Parathyroid adenoma (tissue), 2 donors: ENCODE data around the gene CCDC192.

Experiments
- H2AFZ ChIP-seq: fragments of 300-600 bp; sonication (generic); one replicate; pipeline ENCODE4 v1.7.0; 2017; ENCODE audit warnings: antibody characterized with exemption, mild to moderate bottlenecking
- H3K27ac ChIP-seq: fragments of 300-600 bp; sonication (generic); one replicate; pipeline ENCODE4 v1.7.0; 2017
- H3K27me3 ChIP-seq: fragments of 300-600 bp; sonication (generic); one replicate; pipeline ENCODE4 v1.7.0; 2017; ENCODE audit warnings: low read length; ENCODE audit not compliant: control insufficient read depth, insufficient read depth
- H3K36me3 ChIP-seq: fragments of 300-600 bp; sonication (generic); one replicate; pipeline ENCODE4 v1.7.0; 2017; ENCODE audit warnings: low read length; ENCODE audit not compliant: control insufficient read depth, insufficient read depth
- H3K4me1 ChIP-seq: fragments of 300-600 bp; sonication (generic); one replicate; pipeline ENCODE4 v1.7.0; 2017; ENCODE audit warnings: control low read depth
- H3K4me2 ChIP-seq: fragments of 300-600 bp; sonication (generic); one replicate; pipeline ENCODE4 v1.7.0; 2017; ENCODE audit warnings: low read length
- H3K4me3 ChIP-seq: fragments of 300-600 bp; sonication (generic); one replicate; pipeline ENCODE4 v1.7.0; 2017; ENCODE audit warnings: low read depth, low read length
- H3K79me2 ChIP-seq: fragments of 300-600 bp; sonication (generic); one replicate; pipeline ENCODE4 v1.7.0; 2017; ENCODE audit warnings: control low read depth
- H3K9ac ChIP-seq: fragments of 300-600 bp; sonication (generic); one replicate; pipeline ENCODE4 v1.7.0; 2017; ENCODE audit warnings: mild to moderate bottlenecking
- H3K9me3 ChIP-seq: fragments of 300-600 bp; sonication (generic); one replicate; pipeline ENCODE4 v1.7.0; 2017; ENCODE audit warnings: low read length; ENCODE audit not compliant: control insufficient read depth
- CTCF ChIP-seq: fragments of 300-600 bp; sonication (generic); IDR thresholded peaks from one replicate; pipeline ENCODE4 v1.7.0; 2017; ENCODE audit warnings: antibody characterized with exemption, mild to moderate bottlenecking
- donor health status: primary hyperparathyroidism.

Gene CCDC192

GRCh38 chr5:127695346-127695745, 7.8 kb upstream of the CCDC192 start:
- Histone ChIP-seq H3K4me3 (no peak overlapping the region), H3K36me3 (no peaks in the 10 kb centered on the region), H3K4me2 (no peak overlapping the region), H3K27ac (no peak overlapping the region), H3K4me1 (peaks cover 5% of the 10 kb centered on the region), H3K79me2 (no peaks in the 10 kb centered on the region), H3K9me3 (no peaks in the 10 kb centered on the region), H2AFZ (no peak overlapping the region), H3K27me3 (no peaks in the 10 kb centered on the region), H3K9ac (no peak overlapping the region)
- TF ChIP-seq CTCF, result no peak

GRCh38 chr5:127696683-127697082, 6.5 kb upstream of the CCDC192 start:
- Histone ChIP-seq H3K4me2 (no peak overlapping the region), H3K27ac (no peak overlapping the region), H3K36me3 (no peaks in the 10 kb centered on the region), H2AFZ (no peak overlapping the region), H3K9ac (no peak overlapping the region), H3K4me3 (no peak overlapping the region), H3K79me2 (no peaks in the 10 kb centered on the region), H3K27me3 (no peaks in the 10 kb centered on the region), H3K4me1 (peaks cover 5% of the 10 kb centered on the region), H3K9me3 (no peaks in the 10 kb centered on the region)
- TF ChIP-seq CTCF, result no peak

GRCh38 chr5:127697894-127698600, 5.1 kb upstream of the CCDC192 start:
- TF ChIP-seq CTCF, result no peak
- H3K9me3 ChIP-seq, result no peaks in the 10 kb centered on the region
- no peak overlapping the region for H3K4me3 ChIP-seq

GRCh38 chr5:127699416-127699815, 3.8 kb upstream of the CCDC192 start:
- Histone ChIP-seq H3K27me3 (no peaks in the 10 kb centered on the region), H3K9me3 (no peaks in the 10 kb centered on the region), H3K4me3 (no peak overlapping the region), H3K4me1 (peaks cover 5% of the 10 kb centered on the region), H3K9ac (no peak overlapping the region), H3K27ac (no peak overlapping the region), H3K4me2 (no peak overlapping the region), H3K36me3 (no peaks in the 10 kb centered on the region), H3K79me2 (no peaks in the 10 kb centered on the region), H2AFZ (no peak overlapping the region)
- no peak for TF ChIP-seq CTCF

More at GRCh38 chr5:127697894-127698600, 5.1 kb upstream of the CCDC192 start:
- Histone ChIP-seq H3K36me3 (no peaks in the 10 kb centered on the region), H3K4me1 (peaks cover 5% of the 10 kb centered on the region), H3K9ac (no peak overlapping the region), H3K27ac (no peak overlapping the region), H3K79me2 (no peaks in the 10 kb centered on the region), H3K4me2 (peak overlapping the region; percentile 35), H3K27me3 (no peaks in the 10 kb centered on the region), H2AFZ (peak overlapping the region; percentile 4)

- H3K4me1 ChIP-seq, result peaks cover 5% of the 10 kb centered on the region
- H3K4me3 ChIP-seq, result no peak overlapping the region
- no peaks in the 10 kb centered on the region for H3K36me3 ChIP-seq
- no peak overlapping the region for H3K27ac ChIP-seq
- no peak for TF ChIP-seq CTCF
- no peak overlapping the region for H2AFZ ChIP-seq
- no peaks in the 10 kb centered on the region for H3K27me3 ChIP-seq
- no peaks in the 10 kb centered on the region for H3K9me3 ChIP-seq
- H3K4me2 ChIP-seq, result no peak overlapping the region
- H3K9ac ChIP-seq, result no peak overlapping the region
- H3K79me2 ChIP-seq, result no peaks in the 10 kb centered on the region
Measured at GRCh38 chr5:127700237-127700766, 2.9 kb upstream of the CCDC192 start.
